HuH-7 (cell line): ENCODE data around the gene CLIP1.
"Not testable (repeated sequence)": the region's sequence is repeated elsewhere in the genome, so short reads cannot be mapped to it uniquely, and the experiment has no call there.

Experiments used
- DNase-seq: peaks from one replicate; pipeline ENCODE4 v3.0.0; 2011; ENCODE audit warnings: low spot score

The CLIP1 gene

GRCh38 chr12:122309564-122310121 is 112.8 kb downstream of the CLIP1 start:
- DNase-seq = no peak

GRCh38 chr12:122308811-122309210 is 113.7 kb downstream of the CLIP1 start:
- no peak for DNase-seq

- peak; percentile 12 for DNase-seq
These were observed 116.1 kb downstream of the CLIP1 start for GRCh38 chr12:122306407-122306806.

GRCh38 chr12:122304924-122305323 is 117.5 kb downstream of the CLIP1 start:
- DNase-seq = no peak

DNA sequence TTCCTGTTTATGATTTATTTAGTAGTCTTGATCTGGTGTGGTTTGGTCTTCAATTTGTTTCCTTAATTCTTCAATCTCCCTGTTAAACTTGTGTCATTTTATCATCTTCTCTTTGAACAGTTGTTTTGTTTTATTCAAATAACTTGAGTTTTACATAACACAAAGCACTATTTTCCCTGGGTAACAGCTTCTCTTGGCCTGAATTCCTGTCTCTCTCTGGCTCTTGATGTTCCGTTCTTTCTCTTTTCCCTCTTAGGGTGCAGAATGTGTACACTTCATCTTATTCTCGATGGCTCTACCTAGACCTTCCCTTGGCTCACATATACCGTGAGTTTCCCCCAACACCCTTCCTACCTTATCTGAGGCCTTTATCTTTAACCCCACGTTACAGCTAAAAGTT is 119.4 kb downstream of the CLIP1 start:
- DNase-seq = no peak

- DNase-seq = no peak
These were observed 124.3 kb downstream of the CLIP1 start for GRCh38 chr12:122298071-122298748.

GRCh38 chr12:122297494-122297893 is 125.0 kb downstream of the CLIP1 start:
- no peak for DNase-seq

GRCh38 chr12:122295877-122296276 is 126.6 kb downstream of the CLIP1 start:
- DNase-seq = no peak

- no peak for DNase-seq
These were observed 129.4 kb downstream of the CLIP1 start for GRCh38 chr12:122293081-122293480.

GRCh38 chr12:122291431-122291830 is 131.0 kb downstream of the CLIP1 start:
- DNase-seq = no peak

GRCh38 chr12:122283680-122284079 is 138.8 kb downstream of the CLIP1 start:
- DNase-seq = no peak

DNA sequence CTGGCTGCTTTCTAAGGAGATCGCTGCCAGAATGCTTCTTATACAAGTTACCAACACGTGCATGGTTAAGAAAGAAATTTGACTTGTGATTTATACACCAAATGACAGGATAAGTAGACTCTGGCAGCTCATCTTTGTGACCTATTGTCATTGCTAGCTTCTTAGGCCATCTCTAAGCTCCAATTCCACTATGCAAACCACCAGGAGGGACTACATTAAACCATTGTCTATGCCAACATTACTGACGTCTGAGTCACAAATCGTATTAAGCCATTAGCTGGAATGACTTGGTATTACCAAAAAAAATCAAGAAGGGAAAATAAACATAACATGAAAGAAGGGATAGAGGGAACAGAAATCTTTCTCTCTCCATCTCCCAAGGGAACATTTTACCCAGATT is 140.4 kb downstream of the CLIP1 start:
- no peak for DNase-seq

- no peak for DNase-seq
These were observed 146.2 kb downstream of the CLIP1 start for GRCh38 chr12:122276242-122276641.

- DNase-seq = no peak
These were observed 147.0 kb downstream of the CLIP1 start for GRCh38 chr12:122275459-122275858.

- DNase-seq = peak; percentile 88
These were observed 156.1 kb downstream of the CLIP1 start, which contains the start of gene VPS33A for GRCh38 chr12:122266230-122266901. Gene VPS33A, minus strand, starts transcription at chr12:122266494. Its CDS starts 86 bp downstream, at chr12:122266408.

DNA sequence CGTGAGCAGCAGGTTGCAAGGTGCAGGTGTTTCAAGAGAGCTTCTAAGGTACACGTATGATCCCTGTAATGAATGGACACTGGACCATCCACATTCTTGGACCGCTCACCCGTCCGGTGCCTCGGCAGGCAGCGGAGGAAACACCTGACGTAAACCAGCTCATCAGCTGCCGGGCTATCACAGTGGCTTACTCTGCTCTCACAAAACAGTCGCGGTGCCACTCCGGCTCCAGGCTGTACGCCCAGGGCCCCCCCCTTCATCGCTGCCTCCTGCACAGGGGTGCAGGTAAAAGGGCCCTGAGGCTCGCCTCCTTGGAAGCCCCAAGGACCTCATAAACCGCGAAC is 156.6 kb downstream of the CLIP1 start:
- DNase-seq = no peak

DNA sequence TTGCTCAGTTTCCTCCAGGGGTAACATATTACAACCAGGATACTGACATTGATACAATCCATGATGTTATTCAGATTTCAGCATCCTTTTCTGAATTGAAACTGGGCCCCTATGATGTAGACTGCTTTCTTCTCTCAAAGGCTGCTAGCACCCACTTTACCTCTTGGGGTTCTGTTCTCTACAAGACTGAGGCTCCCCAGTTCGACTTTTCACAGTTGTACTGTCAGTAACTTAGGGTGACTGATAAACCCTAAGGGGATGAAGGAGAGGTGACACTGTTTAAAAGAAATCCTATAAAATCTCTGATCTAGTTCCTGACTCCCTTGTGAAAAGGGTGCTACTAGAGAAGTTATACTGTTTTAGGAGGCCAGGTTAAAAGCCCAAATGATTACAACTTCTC is 157.0 kb downstream of the CLIP1 start:
- no peak for DNase-seq

GRCh38 chr12:122260735-122261134 is 161.7 kb downstream of the CLIP1 start:
- not testable (repeated sequence) for DNase-seq

DNA sequence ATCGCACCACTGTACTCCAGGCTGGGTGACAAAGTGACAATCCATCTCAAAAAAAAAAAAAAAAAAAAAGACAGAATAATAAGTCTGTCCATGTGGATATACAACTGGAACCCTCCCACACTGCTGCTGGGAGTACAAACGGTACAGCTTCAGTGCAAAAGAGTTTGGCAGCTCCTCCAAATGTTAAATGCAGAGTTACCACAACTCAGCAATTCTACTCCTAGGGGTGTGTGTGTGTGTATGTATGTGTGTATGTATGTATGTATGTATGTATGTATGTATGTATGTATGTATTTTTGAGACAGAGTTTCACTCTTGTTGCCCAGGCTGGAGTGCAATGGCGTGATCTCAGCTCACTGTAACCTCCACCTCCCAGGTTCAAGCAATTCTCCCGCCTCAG is 163.5 kb downstream of the CLIP1 start:
- DNase-seq = not testable (repeated sequence)

GRCh38 chr12:122258462-122258861 is 164.0 kb downstream of the CLIP1 start:
- not testable (repeated sequence) for DNase-seq

DNA sequence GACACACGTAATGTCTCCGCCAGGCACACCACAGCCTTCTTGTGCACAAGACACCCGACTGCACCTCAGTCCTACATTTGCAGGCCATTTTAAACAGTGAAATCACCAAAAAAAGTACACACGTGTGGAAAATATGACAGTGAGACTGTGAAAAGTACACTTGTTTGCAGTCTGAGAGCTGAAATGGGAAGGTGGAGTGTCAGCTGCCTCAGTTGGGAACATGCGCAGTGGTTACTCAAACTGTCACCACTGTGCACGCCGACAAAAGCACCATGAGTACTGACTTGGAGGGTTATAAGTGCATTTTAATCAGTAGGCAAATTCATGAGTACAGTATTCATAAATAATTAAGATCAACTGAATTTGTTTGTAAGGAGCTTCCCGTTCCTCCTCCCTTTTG is 171.9 kb downstream of the CLIP1 start:
- DNase-seq = no peak

DNA sequence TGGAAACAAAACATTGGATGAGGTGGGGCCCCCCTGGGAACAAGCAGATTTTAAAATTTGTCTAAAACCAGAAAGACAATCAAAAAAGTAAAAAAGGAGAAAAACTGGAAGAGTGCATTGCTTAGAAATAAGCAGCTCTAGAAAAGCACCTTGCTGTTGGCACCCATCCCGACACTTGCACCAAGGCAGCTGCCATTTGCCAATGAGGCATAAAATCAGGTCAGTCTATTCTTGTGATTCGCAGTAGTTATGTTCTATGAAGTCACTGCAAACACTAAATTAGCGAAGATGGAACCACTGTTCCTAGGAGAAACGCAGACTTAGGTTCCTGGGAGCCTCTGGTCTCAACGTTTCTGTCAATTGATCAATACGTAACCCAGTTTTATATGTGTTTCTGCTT is 172.4 kb downstream of the CLIP1 start:
- no peak for DNase-seq

GRCh38 chr12:122245553-122245952 is 176.9 kb downstream of the CLIP1 start:
- no peak for DNase-seq
